ENCODE data around the gene PDE11A.
A peak's percentile ranks its signal among the peaks of the same experiment; 100 is the strongest.
"Not testable (repeated sequence)": the region's sequence is repeated elsewhere in the genome, so short reads cannot be mapped to it uniquely, and the experiment has no call there.

PDE11A gene

GRCh38 chr2:178072383-178073301, at the start of gene PDE11A:
PDE11A (minus strand) TSS chr2:178072777; CDS start chr2:178072437, 340 bp downstream.
- DNase-seq, result no peak

GRCh38 chr2:178119179-178119922, 46.8 kb upstream of the PDE11A start:
- DNase-seq, result no peak

GRCh38 chr2:178117725-178118124, 45.1 kb upstream of the PDE11A start:
- no peak for DNase-seq

- DNase-seq, result no peak
Measured at GRCh38 chr2:178115271-178115670, 42.7 kb upstream of the PDE11A start.

- no peak for DNase-seq
Measured at GRCh38 chr2:178114462-178114861, 41.9 kb upstream of the PDE11A start.

GRCh38 chr2:178112202-178113152, 39.9 kb upstream of the PDE11A start, which contains the start of gene RBM45:
RBM45 (plus strand) TSS chr2:178112437; CDS start chr2:178112547, 110 bp downstream.
- DNase-seq, result peak; percentile 52

- DNase-seq, result no peak
Measured at GRCh38 chr2:178111743-178112142, 39.2 kb upstream of the PDE11A start.

GRCh38 chr2:178110681-178111080, 38.1 kb upstream of the PDE11A start:
- DNase-seq, result no peak

- no peak for DNase-seq
Measured at GRCh38 chr2:178109813-178110212, 37.2 kb upstream of the PDE11A start.

GRCh38 chr2:178108176-178108575, 35.6 kb upstream of the PDE11A start:
- no peak for DNase-seq

- DNase-seq, result no peak
Measured at GRCh38 chr2:178106053-178106452, 33.5 kb upstream of the PDE11A start.

- no peak for DNase-seq
Measured at GRCh38 chr2:178105566-178105965, 33.0 kb upstream of the PDE11A start.

GRCh38 chr2:178101321-178102079, 28.9 kb upstream of the PDE11A start:
- no peak for DNase-seq

GRCh38 chr2:178093471-178093870, 20.9 kb upstream of the PDE11A start:
- DNase-seq, result no peak

GRCh38 chr2:178088774-178089270, 16.2 kb upstream of the PDE11A start:
- no peak for DNase-seq

GRCh38 chr2:178084273-178084672, 11.7 kb upstream of the PDE11A start:
- no peak for DNase-seq

- DNase-seq, result no peak
Measured at GRCh38 chr2:178082408-178083045, 9.9 kb upstream of the PDE11A start.

GRCh38 chr2:178079279-178079678, 6.7 kb upstream of the PDE11A start:
- not testable (repeated sequence) for DNase-seq

- DNase-seq, result no peak
Measured at GRCh38 chr2:178076130-178076529, 3.6 kb upstream of the PDE11A start.

- no peak for DNase-seq
Measured at GRCh38 chr2:178075006-178075326, 2.4 kb upstream of the PDE11A start.

All from KG1 (cell line).